ENCODE data around the gene C1orf21. TPM values are rescaled to one million over a fixed set of nuclear protein-coding genes. Genes with fewer than 3 reads are reported as not detected.

C1orf21 gene
- polyA plus RNA-seq, 6 donors from 2014 or later = 0.08 to 1.9 (median 0.16) TPM; not detected in 1

DNA sequence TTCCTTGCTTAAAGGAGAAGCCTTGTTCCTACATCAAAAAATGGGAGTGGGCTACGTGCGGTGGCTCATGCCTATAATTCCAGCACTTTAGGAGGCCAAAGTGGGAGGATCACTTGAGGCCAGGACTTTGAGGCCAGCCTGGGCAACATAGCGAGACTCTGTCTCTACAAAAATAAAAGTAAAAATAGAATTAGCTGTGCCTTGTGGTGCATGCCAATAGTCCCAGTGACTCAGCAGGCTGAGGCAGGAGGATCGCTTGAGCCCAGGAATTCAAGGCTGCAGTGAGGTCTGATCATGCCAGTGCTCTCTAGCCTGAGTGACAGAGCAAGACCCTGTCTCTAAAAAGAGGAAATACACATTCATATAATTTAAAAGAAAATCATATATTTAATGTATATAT, 127.1 kb downstream of the C1orf21 start:
- Mint-ChIP-seq H3K9me3 (peaks cover 0 to 4% (median 0%) of the 10 kb centered on the region in 7 donors), H3K4me1 (no peaks in the 10 kb centered on the region), H3K4me3 (no peak overlapping the region), H3K27me3 (no peaks in the 10 kb centered on the region), H3K36me3 (no peaks in the 10 kb centered on the region), H3K27ac (no peak overlapping the region)
- ATAC-seq (ENCODE audit: low read depth in 2 of 2) (no peak), DNase-seq (no peak)

DNA sequence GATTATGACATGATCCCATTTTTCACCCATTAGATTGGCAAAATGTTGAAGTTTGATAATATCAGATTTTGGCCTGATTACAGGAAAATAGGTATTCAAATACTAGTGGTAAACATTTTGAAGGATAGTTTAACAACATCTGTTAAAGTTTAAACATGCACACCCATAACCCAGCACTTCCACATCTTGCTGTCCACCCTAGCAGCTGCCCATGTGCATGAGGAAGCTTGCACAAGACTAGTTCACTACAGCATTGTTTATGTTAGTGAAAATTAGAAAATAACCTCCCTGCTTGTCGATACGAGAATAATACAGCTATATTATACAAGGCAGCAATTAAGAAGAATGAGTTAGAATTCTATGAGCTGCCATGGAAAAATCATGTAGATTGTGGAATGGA, 127.6 kb downstream of the C1orf21 start:
- H3K27ac Mint-ChIP-seq = no peak overlapping the region

DNA sequence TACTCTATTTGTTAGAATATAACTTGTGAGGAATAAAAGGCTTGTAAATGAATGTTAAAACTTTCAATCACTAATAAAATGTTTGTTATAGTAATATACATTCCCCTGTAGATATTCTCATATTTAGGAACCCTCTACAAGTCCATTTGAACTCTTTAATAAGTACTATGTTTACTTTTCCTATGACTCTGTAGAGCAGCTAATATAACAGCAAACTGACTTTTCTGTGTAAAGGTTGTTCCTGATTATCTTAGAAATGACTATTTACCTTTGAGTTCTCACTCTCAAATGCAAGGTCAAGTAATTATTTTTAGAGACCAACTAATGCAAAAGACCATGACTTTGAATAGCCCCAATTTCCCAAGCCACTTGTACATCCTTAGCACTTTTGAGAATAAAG, 130.3 kb downstream of the C1orf21 start:
- ATAC-seq (ENCODE audit: low read depth in 2 of 2) = no peak
- Mint-ChIP-seq H3K27me3 (no peaks in the 10 kb centered on the region), H3K4me3 (no peak overlapping the region), H3K27ac (no peak overlapping the region), H3K4me1 (no peaks in the 10 kb centered on the region), H3K36me3 (no peaks in the 10 kb centered on the region), H3K9me3 (peaks cover 0 to 4% (median 0%) of the 10 kb centered on the region in 7 donors)
- DNase-seq = no peak

More for the DNA sequence above, 127.6 kb downstream of the C1orf21 start:
- Mint-ChIP-seq H3K4me3 (no peak overlapping the region), H3K4me1 (no peaks in the 10 kb centered on the region), H3K9me3 (peaks cover 0 to 4% (median 0%) of the 10 kb centered on the region in 7 donors), H3K27me3 (no peaks in the 10 kb centered on the region), H3K36me3 (no peaks in the 10 kb centered on the region)
- DNase-seq (no peak), ATAC-seq (ENCODE audit: low read depth in 2 of 2) (no peak)

DNA sequence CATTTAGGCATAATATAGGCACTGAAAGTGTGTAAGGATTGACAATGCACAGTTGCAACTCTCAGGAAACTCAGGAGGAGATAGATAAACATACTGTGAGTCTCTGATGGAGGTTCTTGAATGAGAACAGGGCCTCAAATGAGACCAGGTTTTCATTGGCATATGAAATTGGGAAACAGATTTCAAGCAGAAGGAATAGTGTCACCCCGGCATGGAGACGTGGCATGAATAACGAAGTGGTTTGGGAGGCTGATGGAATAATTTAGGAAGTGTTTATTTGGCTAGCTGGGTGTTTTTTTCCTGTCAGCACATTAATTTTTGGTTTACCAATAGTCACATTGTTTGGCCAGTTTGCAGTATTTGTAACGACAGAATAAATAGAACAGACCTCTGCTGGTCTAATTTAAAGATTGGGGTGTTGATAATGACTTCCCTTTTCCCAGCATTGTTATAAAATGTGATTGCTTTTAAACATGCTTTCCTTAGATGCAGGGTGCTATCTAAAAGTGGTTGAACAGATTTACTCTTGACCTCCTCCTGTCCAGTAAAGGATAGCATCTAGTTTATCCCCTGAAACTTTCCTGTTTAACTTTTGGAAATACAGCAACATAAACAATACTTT, 132.0 kb downstream of the C1orf21 start:
- H3K9me3 Mint-ChIP-seq = peaks cover 0 to 4% (median 0%) of the 10 kb centered on the region in 7 donors
- H3K4me1 Mint-ChIP-seq = no peaks in the 10 kb centered on the region
- no peaks in the 10 kb centered on the region for H3K27me3 Mint-ChIP-seq
- H3K4me3 Mint-ChIP-seq = no peak overlapping the region
- DNase-seq (no peak), ATAC-seq (ENCODE audit: low read depth in 2 of 2) (no peak)
- H3K36me3 Mint-ChIP-seq = no peaks in the 10 kb centered on the region
- no peak overlapping the region for H3K27ac Mint-ChIP-seq

DNA sequence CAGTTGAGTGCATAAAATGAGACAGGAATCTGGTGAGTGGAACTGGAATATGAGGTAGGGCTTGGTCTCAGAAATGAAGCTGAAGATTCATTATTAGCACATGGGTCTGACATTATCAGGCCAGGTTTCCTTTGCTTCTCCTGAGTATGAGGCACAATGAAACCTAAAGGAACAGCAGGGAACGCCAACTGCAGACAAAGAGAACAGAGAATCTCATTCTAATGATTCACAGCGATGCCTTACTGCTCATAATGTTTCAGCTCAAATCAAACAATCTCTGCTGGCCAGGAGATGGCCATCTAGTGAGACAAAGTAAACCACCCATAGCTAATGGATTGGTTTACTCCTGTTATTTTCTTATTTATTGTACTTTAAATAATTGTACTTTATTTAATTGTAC, 133.5 kb downstream of the C1orf21 start:
- H3K27ac Mint-ChIP-seq = no peak overlapping the region
- H3K36me3 Mint-ChIP-seq = no peaks in the 10 kb centered on the region
- H3K27me3 Mint-ChIP-seq = no peaks in the 10 kb centered on the region
- no peaks in the 10 kb centered on the region for H3K4me1 Mint-ChIP-seq
- ATAC-seq (ENCODE audit: low read depth in 2 of 2) = no peak
- peaks cover 0 to 4% (median 0%) of the 10 kb centered on the region in 7 donors for H3K9me3 Mint-ChIP-seq
- DNase-seq = no peak
- no peak overlapping the region for H3K4me3 Mint-ChIP-seq

DNA sequence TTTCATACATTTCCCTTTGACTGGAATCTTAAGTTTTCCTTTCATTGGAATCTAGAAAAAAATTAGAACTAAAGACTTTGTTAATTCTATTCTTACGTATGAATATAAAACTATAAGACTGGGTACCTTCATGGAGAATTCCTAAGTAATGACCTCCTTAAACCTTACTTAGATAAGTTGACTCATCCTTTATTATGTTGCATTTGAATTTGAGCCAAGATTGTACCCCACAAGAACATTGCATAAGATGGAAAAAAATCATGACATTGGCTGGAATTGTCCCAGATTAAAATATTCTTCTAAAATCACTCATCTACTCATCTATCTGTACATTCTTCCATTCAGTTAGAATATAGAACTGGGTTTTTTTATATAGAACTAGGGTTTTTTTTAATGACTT, 137.4 kb downstream of the C1orf21 start:
- ATAC-seq (ENCODE audit: low read depth in 2 of 2) (no peak), DNase-seq (no peak)
- Mint-ChIP-seq H3K4me1 (no peaks in the 10 kb centered on the region), H3K36me3 (no peaks in the 10 kb centered on the region), H3K4me3 (no peak overlapping the region), H3K9me3 (no peaks in the 10 kb centered on the region), H3K27ac (no peak overlapping the region), H3K27me3 (no peaks in the 10 kb centered on the region)

DNA sequence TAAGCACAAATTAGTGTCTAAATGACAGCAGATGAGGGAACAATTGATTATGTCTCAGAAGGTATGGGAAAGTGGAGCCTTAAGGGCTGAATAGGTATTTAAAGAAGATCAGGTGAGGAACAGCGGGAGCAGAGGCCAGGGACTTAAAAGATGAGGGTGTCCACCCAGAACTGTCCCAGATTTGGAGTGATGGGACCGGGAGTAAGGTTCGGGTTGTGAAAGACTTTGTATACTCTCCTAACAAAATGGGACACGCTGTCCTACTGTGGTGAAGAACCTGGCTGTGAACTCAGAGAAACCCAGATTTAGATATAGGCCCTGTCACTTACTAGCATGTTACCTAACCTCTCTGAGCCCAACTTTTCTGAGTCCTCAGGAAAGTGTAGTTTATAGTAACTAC, 140.6 kb downstream of the C1orf21 start:
- Mint-ChIP-seq H3K36me3 (no peaks in the 10 kb centered on the region), H3K9me3 (peaks cover 0 to 6% (median 2%) of the 10 kb centered on the region in 7 donors)

DNA sequence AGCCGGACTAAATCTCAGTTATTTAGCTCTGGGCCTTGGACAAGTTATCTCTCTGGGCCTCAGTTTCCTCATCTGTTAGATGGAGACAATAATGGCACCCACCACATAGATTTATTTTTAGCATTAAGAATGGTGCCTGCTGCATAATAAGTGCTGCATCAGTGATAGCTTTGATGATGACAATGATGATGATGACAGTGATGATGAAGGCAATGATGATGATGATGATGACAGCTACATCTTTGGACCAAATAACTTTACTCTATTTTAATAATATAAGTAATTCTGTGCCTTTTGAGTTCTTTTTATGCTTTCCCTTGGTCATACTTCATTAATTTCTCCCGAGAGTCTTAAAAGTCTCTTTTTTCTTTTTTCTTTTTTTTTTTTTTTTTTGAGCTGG, 143.4 kb downstream of the C1orf21 start:
- H3K36me3 Mint-ChIP-seq = no peaks in the 10 kb centered on the region
- no peak for DNase-seq
- H3K27ac Mint-ChIP-seq = no peak overlapping the region
- ATAC-seq (ENCODE audit: low read depth in 2 of 2) = no peak
- H3K4me1 Mint-ChIP-seq = peaks cover 14 to 27% (median 16%) of the 10 kb centered on the region in 3 donors
- H3K4me3 Mint-ChIP-seq = no peak overlapping the region
- H3K27me3 Mint-ChIP-seq = no peaks in the 10 kb centered on the region
- peaks cover 0 to 6% (median 3%) of the 10 kb centered on the region in 7 donors for H3K9me3 Mint-ChIP-seq

More for the DNA sequence above, 140.6 kb downstream of the C1orf21 start:
- Mint-ChIP-seq H3K27ac (peak overlapping the region in 1 of 6 donors; percentile 29), H3K4me1 (peaks cover 0 to 6% (median 4%) of the 10 kb centered on the region in 3 donors), H3K4me3 (no peak overlapping the region), H3K27me3 (no peaks in the 10 kb centered on the region)
- no peak for DNase-seq
- ATAC-seq (ENCODE audit: low read depth in 2 of 2) = no peak

DNA sequence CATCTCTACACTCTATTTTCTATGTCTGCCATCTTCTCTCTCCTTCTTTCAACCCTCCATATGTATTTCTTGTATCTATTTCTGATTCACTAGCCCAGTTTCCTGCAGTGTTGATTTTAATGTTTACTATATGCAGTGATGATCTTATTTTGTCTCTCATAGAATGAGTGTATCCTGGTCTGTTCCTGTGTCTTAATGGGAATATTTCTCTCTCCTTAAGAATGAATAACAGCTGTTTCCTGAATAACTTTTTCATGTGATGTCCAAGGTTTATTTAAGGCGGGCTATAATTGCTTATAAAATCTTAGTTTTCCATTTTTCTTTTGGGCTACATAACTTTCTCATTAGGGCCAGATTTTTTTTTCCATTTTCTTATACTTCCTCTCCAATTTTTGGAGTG, 144.5 kb downstream of the C1orf21 start:
- ATAC-seq (ENCODE audit: low read depth in 2 of 2) (no peak), DNase-seq (no peak)
- Mint-ChIP-seq H3K4me3 (no peak overlapping the region), H3K27ac (no peak overlapping the region), H3K9me3 (peaks cover 2 to 12% (median 6%) of the 10 kb centered on the region in 7 donors), H3K27me3 (no peaks in the 10 kb centered on the region), H3K4me1 (peaks cover 14 to 27% (median 16%) of the 10 kb centered on the region in 3 donors), H3K36me3 (no peaks in the 10 kb centered on the region)

DNA sequence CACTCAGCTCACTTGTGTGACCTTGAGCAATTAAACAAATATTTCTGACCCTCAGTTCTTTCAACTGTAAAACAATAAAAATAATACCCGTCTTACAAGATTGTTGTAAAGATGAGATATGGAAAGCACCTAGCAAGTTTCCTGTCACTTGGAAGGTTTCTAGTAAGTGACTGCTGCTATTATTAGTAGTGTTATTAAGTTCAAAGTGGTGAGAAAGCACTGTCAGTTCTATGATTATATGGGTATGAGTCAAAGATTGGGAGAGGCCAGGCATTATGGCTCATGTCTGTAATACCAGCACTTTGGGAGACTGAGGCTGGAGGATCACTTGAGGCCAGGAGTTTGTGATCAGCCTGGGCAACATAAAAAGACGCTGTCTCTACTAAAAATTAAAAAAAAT, 145.4 kb downstream of the C1orf21 start:
- Mint-ChIP-seq H3K4me1 (peaks cover 14 to 27% (median 16%) of the 10 kb centered on the region in 3 donors), H3K4me3 (peak overlapping the region in 3 of 8 donors; percentile 1 to 48 (median 13)), H3K36me3 (no peaks in the 10 kb centered on the region), H3K9me3 (peaks cover 2 to 14% (median 9%) of the 10 kb centered on the region in 7 donors), H3K27me3 (no peaks in the 10 kb centered on the region), H3K27ac (peak overlapping the region in 2 of 6 donors; percentile 2 to 32)
- no peak for DNase-seq
- ATAC-seq (ENCODE audit: low read depth in 2 of 2) = no peak

DNA sequence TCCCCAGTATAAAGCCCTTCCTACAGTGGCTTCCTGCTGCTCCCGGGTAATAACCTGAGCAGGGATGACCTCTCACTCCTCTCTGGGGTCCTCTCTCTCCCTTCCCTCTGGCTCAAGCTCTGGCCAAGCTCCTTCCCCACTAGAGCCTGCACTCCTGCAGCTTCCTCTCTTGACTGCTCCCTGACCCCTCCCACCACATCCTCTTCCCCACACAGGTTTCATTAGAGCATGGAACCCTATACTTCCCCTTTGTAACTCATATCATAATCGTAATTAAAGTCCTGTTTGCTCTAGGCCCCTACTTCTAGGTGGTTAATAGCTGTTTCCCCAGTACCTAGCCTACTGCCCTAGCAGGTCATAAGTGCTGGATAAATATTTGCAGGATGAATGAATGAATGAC, 146.2 kb downstream of the C1orf21 start:
- peak overlapping the region in 3 of 6 donors; percentile 33 to 84 (median 76) for H3K27ac Mint-ChIP-seq
- no peaks in the 10 kb centered on the region for H3K36me3 Mint-ChIP-seq
- H3K27me3 Mint-ChIP-seq = no peaks in the 10 kb centered on the region
- DNase-seq = peak; percentile 31
- peaks cover 2 to 17% (median 9%) of the 10 kb centered on the region in 7 donors for H3K9me3 Mint-ChIP-seq
- peak; percentile 94 to 98 for ATAC-seq (ENCODE audit: low read depth in 2 of 2)
- peaks cover 14 to 27% (median 16%) of the 10 kb centered on the region in 3 donors for H3K4me1 Mint-ChIP-seq
- peak overlapping the region in 6 of 8 donors; percentile 9 to 83 (median 60) for H3K4me3 Mint-ChIP-seq

DNA sequence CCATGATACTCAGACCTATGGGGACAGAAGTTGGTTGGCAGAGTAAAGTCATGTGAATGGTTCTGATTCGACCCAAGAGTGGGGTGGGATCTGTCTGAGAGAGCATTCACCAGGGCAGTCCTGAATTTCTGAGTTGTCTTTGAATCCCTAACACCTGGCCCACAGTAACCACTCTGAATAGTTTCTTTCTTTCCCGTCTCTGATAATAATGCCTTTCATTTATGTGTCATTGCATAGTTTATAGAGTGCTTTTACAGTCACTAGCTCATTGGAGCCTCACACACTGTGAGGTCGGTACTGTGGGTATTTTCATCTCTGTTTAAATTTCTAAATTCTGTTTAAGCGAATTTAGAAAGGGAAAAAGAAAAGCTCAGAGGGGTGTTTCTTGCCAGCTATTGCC, 147.1 kb downstream of the C1orf21 start:
- Mint-ChIP-seq H3K4me1 (peaks cover 14 to 27% (median 16%) of the 10 kb centered on the region in 3 donors), H3K9me3 (peaks cover 3 to 26% (median 10%) of the 10 kb centered on the region in 7 donors), H3K27ac (peak overlapping the region in 2 of 6 donors; percentile 17 to 58)

DNA sequence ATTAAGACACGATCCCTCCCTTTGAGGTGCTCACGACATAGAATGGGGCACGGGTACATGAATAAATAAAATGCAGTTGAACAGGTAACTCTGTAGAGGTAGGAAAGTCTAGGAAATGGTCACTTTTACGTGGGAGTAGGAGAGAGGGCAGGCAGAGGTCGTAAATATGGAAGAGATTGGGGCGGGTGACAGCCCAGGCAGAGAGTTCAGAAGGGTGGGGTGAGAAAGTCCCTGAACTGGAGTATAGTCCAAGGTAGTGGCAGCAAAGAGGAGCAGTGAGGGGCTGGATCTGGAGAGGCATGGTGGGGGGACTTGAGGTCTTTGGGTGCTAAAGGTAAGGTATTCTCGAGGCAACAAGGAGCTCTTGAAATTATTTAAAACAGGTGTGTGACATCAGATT, 147.9 kb downstream of the C1orf21 start:
- no peak for DNase-seq
- Mint-ChIP-seq H3K4me3 (no peak overlapping the region), H3K9me3 (peaks cover 5 to 33% (median 13%) of the 10 kb centered on the region in 7 donors), H3K4me1 (peaks cover 14 to 27% (median 16%) of the 10 kb centered on the region in 3 donors), H3K36me3 (no peaks in the 10 kb centered on the region), H3K27ac (peak overlapping the region in 2 of 6 donors; percentile 22 to 32), H3K27me3 (no peaks in the 10 kb centered on the region)
- no peak for ATAC-seq (ENCODE audit: low read depth in 2 of 2)

More for the DNA sequence above, 147.1 kb downstream of the C1orf21 start:
- DNase-seq = no peak
- Mint-ChIP-seq H3K27me3 (no peaks in the 10 kb centered on the region), H3K36me3 (no peaks in the 10 kb centered on the region), H3K4me3 (peak overlapping the region in 1 of 8 donors; percentile 20)
- ATAC-seq (ENCODE audit: low read depth in 2 of 2) = no peak

DNA sequence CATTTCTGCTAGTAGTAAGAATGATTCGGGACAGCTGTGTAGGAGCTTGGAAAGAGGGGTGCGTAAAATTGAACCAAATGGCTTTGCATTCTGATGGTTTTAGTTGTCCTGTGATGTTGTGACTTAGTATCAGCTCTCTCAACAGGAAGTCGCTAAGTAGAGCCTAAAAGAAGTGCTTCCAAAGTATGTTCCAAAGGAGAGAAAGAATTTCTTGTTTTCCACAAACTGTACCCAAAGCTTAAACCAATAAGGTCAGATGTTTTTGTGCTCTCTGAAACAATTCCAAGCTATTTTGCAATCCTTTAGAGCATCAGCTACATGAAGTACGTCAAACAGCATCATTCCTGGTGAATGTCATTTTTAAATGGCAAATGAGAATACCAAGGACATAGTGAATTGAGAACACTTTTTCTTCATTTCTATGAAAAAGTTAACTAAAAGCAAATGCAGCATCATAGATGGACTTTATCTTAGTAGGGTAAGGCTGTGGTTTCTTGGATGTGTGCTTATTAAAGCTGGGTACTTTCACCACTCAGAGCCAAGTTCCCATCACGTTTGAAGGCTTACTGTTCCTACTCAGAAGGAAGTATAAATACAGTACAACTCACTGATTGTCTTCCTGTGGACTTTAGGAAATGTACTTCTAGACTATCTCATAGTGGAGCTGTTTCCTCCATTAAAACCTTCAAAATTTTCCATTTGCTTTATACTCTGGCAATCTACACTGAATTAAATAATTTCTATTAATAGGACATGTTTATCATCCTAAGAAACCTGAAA, 148.6 kb downstream of the C1orf21 start:
- DNase-seq (no peak), ATAC-seq (ENCODE audit: low read depth in 2 of 2) (no peak)
- Mint-ChIP-seq H3K9me3 (peaks cover 5 to 35% (median 13%) of the 10 kb centered on the region in 7 donors), H3K4me1 (peaks cover 14 to 27% (median 16%) of the 10 kb centered on the region in 3 donors), H3K27ac (peak overlapping the region in 1 of 6 donors; percentile 32), H3K36me3 (no peaks in the 10 kb centered on the region), H3K27me3 (no peaks in the 10 kb centered on the region), H3K4me3 (no peak overlapping the region)

All from naive B cell (primary cell).